ENCODE results near the gene TMIGD1.

Gene TMIGD1

GRCh38 chr17:30326809-30327208, 7.0 kb downstream of the TMIGD1 start:
- no peak for DNase-seq

- DNase-seq: no peak
These were observed 9.1 kb downstream of the TMIGD1 start for GRCh38 chr17:30324723-30325122.

GRCh38 chr17:30323895-30324319, 9.9 kb downstream of the TMIGD1 start:
- DNase-seq: peak; percentile 72

- DNase-seq: peak; percentile 74
These were observed 10.5 kb downstream of the TMIGD1 start for GRCh38 chr17:30323262-30323894.

- no peak for DNase-seq
These were observed 12.5 kb downstream of the TMIGD1 start for GRCh38 chr17:30321314-30321713.

- DNase-seq: no peak
These were observed 15.7 kb downstream of the TMIGD1 start for GRCh38 chr17:30318155-30318554.

- no peak for DNase-seq
These were observed 17.1 kb downstream of the TMIGD1 start for GRCh38 chr17:30316736-30317135.

- DNase-seq: no peak
These were observed 18.8 kb downstream of the TMIGD1 start for GRCh38 chr17:30315106-30315505.

- no peak for DNase-seq
These were observed 19.4 kb downstream of the TMIGD1 start for GRCh38 chr17:30314474-30314873.

GRCh38 chr17:30312226-30312625, 21.6 kb downstream of the TMIGD1 start:
- DNase-seq: no peak

GRCh38 chr17:30310562-30310961, 23.3 kb downstream of the TMIGD1 start:
- no peak for DNase-seq

GRCh38 chr17:30309591-30309990, 24.3 kb downstream of the TMIGD1 start:
- DNase-seq: no peak

GRCh38 chr17:30308406-30308805, 25.5 kb downstream of the TMIGD1 start:
- no peak for DNase-seq

GRCh38 chr17:30304778-30305177, 29.1 kb downstream of the TMIGD1 start:
- no peak for DNase-seq

GRCh38 chr17:30302241-30302640, 31.6 kb downstream of the TMIGD1 start:
- no peak for DNase-seq

- DNase-seq: no peak
These were observed 33.0 kb downstream of the TMIGD1 start for GRCh38 chr17:30300818-30301217.

- peak; percentile 7 for DNase-seq
These were observed 34.9 kb downstream of the TMIGD1 start for GRCh38 chr17:30299000-30299399.

- no peak for DNase-seq
These were observed 36.1 kb downstream of the TMIGD1 start for GRCh38 chr17:30297715-30298114.

GRCh38 chr17:30296499-30297080, 37.3 kb downstream of the TMIGD1 start:
- no peak for DNase-seq

GRCh38 chr17:30292286-30292858, 41.5 kb downstream of the TMIGD1 start:
- DNase-seq: no peak

- peak; percentile 89 for DNase-seq
These were observed 42.1 kb downstream of the TMIGD1 start, which contains the start of gene BLMH for GRCh38 chr17:30291543-30292285. BLMH (minus strand) TSS chr17:30291944; CDS start chr17:30291819, 125 bp downstream.

- DNase-seq: peak; percentile 35
These were observed 42.9 kb downstream of the TMIGD1 start for GRCh38 chr17:30290696-30291542.

- no peak for DNase-seq
These were observed 43.8 kb downstream of the TMIGD1 start for GRCh38 chr17:30290077-30290476.
